ENCODE measurements around the gene ANAPC15. TPM values are rescaled to one million over a fixed set of nuclear protein-coding genes. Genes with fewer than 3 reads are reported as not detected.

Gene ANAPC15
- total RNA-seq, 3 donors from 2014 or later (not counting 1 experiment from before 2014, with no cell fraction given): 22.0 to 38.3 (median 29.7) TPM

DNA sequence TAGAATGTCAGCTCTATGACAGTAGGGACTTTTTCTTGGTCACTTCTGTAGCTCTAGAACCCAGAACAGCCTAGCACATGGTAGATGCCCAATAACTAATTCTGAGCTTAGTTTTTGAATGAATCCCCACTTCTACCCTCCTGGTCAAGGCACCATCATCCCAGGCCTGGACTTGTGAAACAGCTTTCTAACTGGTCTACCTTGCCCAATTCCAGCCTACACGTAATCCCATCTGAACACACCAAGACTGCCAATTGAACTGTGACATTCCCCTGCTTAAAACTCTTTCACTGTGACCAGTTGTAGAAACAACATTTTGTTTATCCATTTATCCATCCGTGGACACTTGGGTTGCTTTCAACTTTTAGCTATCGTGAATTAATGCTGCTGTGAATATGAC, 16.9 kb upstream of the ANAPC15 start:
- H3K27ac Mint-ChIP-seq: no peak overlapping the region
- Histone ChIP-seq H3K36me3 (ENCODE audit: control insufficient read depth, insufficient read depth, low read length) (no peaks in the 10 kb centered on the region), H3K4me1 (ENCODE audit: control insufficient read depth, insufficient read depth, low read length) (no peaks in the 10 kb centered on the region), H3K4me3 (ENCODE audit: low read length) (no peak overlapping the region), H3K9me3 (ENCODE audit: control insufficient read depth, insufficient read depth, low read length) (peaks cover 2% of the 10 kb centered on the region), H3K27me3 (ENCODE audit: control insufficient read depth, insufficient read depth, low read length) (no peaks in the 10 kb centered on the region), H3K27ac (ENCODE audit: low read length) (no peak overlapping the region)
- DNase-seq: no peak
- H3K9me3 Mint-ChIP-seq: peaks cover 0 to 3% of the 10 kb centered on the region in 2 donors
- TF ChIP-seq, protein P1, sequence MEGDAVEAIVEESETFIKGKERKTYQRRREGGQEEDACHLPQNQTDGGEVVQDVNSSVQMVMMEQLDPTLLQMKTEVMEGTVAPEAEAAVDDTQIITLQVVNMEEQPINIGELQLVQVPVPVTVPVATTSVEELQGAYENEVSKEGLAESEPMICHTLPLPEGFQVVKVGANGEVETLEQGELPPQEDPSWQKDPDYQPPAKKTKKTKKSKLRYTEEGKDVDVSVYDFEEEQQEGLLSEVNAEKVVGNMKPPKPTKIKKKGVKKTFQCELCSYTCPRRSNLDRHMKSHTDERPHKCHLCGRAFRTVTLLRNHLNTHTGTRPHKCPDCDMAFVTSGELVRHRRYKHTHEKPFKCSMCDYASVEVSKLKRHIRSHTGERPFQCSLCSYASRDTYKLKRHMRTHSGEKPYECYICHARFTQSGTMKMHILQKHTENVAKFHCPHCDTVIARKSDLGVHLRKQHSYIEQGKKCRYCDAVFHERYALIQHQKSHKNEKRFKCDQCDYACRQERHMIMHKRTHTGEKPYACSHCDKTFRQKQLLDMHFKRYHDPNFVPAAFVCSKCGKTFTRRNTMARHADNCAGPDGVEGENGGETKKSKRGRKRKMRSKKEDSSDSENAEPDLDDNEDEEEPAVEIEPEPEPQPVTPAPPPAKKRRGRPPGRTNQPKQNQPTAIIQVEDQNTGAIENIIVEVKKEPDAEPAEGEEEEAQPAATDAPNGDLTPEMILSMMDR (IDR thresholded peaks at IDR 0.05): no peak
- 87% methylated on average over 3 of the region's 3 CpGs for whole genome bisulfite sequencing (ENCODE audit: insufficient coverage)
- H3K27me3 Mint-ChIP-seq (ENCODE audit: low read depth in 2 of 2): peaks cover 18 to 26% of the 10 kb centered on the region in 2 donors
- intact Hi-C loops (cut with micrococcal nuclease): no loop called here
- no peaks in the 10 kb centered on the region for H3K36me3 Mint-ChIP-seq
- no peak for ATAC-seq
- H3K4me1 Mint-ChIP-seq: no peaks in the 10 kb centered on the region
- no peak overlapping the region for H3K4me3 Mint-ChIP-seq

DNA sequence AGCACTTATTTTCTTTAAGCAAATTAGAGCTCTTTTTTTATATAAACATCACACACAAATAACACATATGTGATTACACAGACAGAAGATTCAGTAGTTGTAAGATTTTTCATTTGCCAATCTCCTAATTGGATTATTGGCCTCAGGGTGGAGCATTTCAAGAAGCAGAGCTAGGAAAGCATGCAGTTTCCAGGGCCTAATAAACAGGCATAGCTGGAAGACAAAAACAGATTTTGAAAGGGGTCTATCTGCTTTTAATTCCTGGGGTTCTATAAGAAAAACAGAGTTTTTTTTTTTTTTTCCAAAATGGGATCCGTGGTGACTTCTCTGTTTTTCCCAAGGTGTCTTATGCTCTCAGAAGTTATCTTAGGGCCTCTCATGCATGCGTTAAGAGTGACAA, 15.4 kb upstream of the ANAPC15 start:
- ATAC-seq: no peak
- Mint-ChIP-seq H3K4me1 (no peaks in the 10 kb centered on the region), H3K4me3 (no peak overlapping the region), H3K9me3 (peaks cover 0 to 3% of the 10 kb centered on the region in 2 donors), H3K36me3 (no peaks in the 10 kb centered on the region), H3K27me3 (ENCODE audit: low read depth in 2 of 2) (peaks cover 13 to 27% of the 10 kb centered on the region in 2 donors), H3K27ac (no peak overlapping the region)
- DNase-seq: no peak
- H3K4me1 ChIP-seq (ENCODE audit: control insufficient read depth, insufficient read depth, low read length): no peaks in the 10 kb centered on the region
- H3K9me3 ChIP-seq (ENCODE audit: control insufficient read depth, insufficient read depth, low read length): peaks cover 2% of the 10 kb centered on the region
- no peaks in the 10 kb centered on the region for H3K27me3 ChIP-seq (ENCODE audit: control insufficient read depth, insufficient read depth, low read length)
- no peak overlapping the region for H3K4me3 ChIP-seq (ENCODE audit: low read length)
- intact Hi-C loops (cut with micrococcal nuclease): no loop called here
- TF ChIP-seq, protein P1 (IDR thresholded peaks at IDR 0.05): no peak
- H3K36me3 ChIP-seq (ENCODE audit: control insufficient read depth, insufficient read depth, low read length): no peaks in the 10 kb centered on the region
- no peak overlapping the region for H3K27ac ChIP-seq (ENCODE audit: low read length)
- 63% methylated on average over 2 of the region's 2 CpGs for WGBS (ENCODE audit: insufficient coverage)

DNA sequence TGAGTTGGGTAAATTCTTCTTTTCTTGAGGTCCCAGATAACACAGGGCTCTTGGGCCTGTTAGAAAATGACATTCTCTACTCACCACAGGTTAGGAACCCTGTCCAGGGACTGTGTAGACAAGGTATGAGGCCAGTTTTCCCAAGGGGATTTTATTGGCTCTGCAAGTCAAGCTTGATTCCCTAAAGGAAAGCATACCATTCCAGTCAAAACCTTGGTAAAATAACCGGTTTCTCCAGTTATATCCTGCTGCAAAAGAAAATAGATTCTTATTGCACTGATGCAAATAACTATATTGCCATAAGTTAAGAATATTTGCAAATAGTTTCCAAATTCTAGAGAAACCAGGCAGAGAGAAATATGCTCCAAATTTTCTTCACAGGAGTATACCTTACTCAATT, 13.5 kb upstream of the ANAPC15 start:
- peaks cover 2% of the 10 kb centered on the region for H3K9me3 ChIP-seq (ENCODE audit: control insufficient read depth, insufficient read depth, low read length)
- no peak overlapping the region for H3K27ac ChIP-seq (ENCODE audit: low read length)
- no peaks in the 10 kb centered on the region for H3K4me1 ChIP-seq (ENCODE audit: control insufficient read depth, insufficient read depth, low read length)
- no peak for ATAC-seq
- H3K27me3 ChIP-seq (ENCODE audit: control insufficient read depth, insufficient read depth, low read length): no peaks in the 10 kb centered on the region
- no peaks in the 10 kb centered on the region for H3K36me3 Mint-ChIP-seq
- peaks cover 0 to 3% of the 10 kb centered on the region in 2 donors for H3K9me3 Mint-ChIP-seq
- H3K4me3 ChIP-seq (ENCODE audit: low read length): no peak overlapping the region
- TF ChIP-seq, protein P1 (IDR thresholded peaks at IDR 0.05): no peak
- no peak overlapping the region for H3K27ac Mint-ChIP-seq
- H3K27me3 Mint-ChIP-seq (ENCODE audit: low read depth in 2 of 2): peaks cover 9 to 22% of the 10 kb centered on the region in 2 donors
- H3K36me3 ChIP-seq (ENCODE audit: control insufficient read depth, insufficient read depth, low read length): no peaks in the 10 kb centered on the region
- no peak overlapping the region for H3K4me3 Mint-ChIP-seq
- no CpG with 5 or more reads among the region's 1 CpG for WGBS (ENCODE audit: insufficient coverage)
- no peaks in the 10 kb centered on the region for H3K4me1 Mint-ChIP-seq
- DNase-seq: no peak
- intact Hi-C loops (cut with micrococcal nuclease): no loop called here

DNA sequence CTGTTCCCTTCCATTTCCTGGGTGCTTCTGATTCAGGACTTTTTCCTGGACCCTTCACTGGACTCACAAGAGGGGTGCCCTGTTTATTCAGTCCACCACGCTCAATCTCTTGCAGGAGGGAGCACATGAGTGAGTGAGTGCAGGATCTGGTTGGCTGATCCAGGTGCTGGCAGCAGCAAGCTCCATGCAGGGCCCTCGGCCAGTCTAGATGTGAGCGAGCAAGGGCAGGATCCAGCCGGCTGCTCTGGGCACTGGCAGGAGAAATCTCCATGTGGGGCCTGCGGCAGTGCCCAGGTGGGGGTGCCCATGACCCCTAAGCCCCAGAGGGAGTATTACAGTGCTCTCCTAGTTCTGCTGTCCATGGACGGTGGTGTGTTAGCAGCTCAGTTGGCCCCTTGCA, 11.6 kb upstream of the ANAPC15 start:
- H3K27me3 ChIP-seq (ENCODE audit: control insufficient read depth, insufficient read depth, low read length): no peaks in the 10 kb centered on the region
- TF ChIP-seq, protein P1 (IDR thresholded peaks at IDR 0.05): no peak
- Mint-ChIP-seq H3K27me3 (ENCODE audit: low read depth in 2 of 2) (peaks cover 6 to 13% of the 10 kb centered on the region in 2 donors), H3K9me3 (peaks cover 0 to 3% of the 10 kb centered on the region in 2 donors), H3K36me3 (no peaks in the 10 kb centered on the region), H3K27ac (no peak overlapping the region), H3K4me3 (no peak overlapping the region), H3K4me1 (no peaks in the 10 kb centered on the region)
- no peaks in the 10 kb centered on the region for H3K4me1 ChIP-seq (ENCODE audit: control insufficient read depth, insufficient read depth, low read length)
- no peak overlapping the region for H3K27ac ChIP-seq (ENCODE audit: low read length)
- peaks cover 2% of the 10 kb centered on the region for H3K9me3 ChIP-seq (ENCODE audit: control insufficient read depth, insufficient read depth, low read length)
- H3K4me3 ChIP-seq (ENCODE audit: low read length): no peak overlapping the region
- DNase-seq (no peak), ATAC-seq (no peak)
- intact Hi-C loops (cut with micrococcal nuclease): no loop called here
- H3K36me3 ChIP-seq (ENCODE audit: control insufficient read depth, insufficient read depth, low read length): no peaks in the 10 kb centered on the region
- 93% methylated on average over 6 of the region's 6 CpGs for WGBS (ENCODE audit: insufficient coverage)
